NCI-H774 (cell line): ENCODE data around the gene MSS51.
"Not testable (repeated sequence)": the region's sequence is repeated elsewhere in the genome, so short reads cannot be mapped to it uniquely, and the experiment has no call there.

Source experiments
- DNase-seq: peaks from one replicate; lab custom pipeline; 2025; lab: John Stamatoyannopoulos, UW

Gene MSS51

GRCh38 chr10:73414230-73414945, 19.0 kb downstream of the MSS51 start:
- no peak for DNase-seq

DNA sequence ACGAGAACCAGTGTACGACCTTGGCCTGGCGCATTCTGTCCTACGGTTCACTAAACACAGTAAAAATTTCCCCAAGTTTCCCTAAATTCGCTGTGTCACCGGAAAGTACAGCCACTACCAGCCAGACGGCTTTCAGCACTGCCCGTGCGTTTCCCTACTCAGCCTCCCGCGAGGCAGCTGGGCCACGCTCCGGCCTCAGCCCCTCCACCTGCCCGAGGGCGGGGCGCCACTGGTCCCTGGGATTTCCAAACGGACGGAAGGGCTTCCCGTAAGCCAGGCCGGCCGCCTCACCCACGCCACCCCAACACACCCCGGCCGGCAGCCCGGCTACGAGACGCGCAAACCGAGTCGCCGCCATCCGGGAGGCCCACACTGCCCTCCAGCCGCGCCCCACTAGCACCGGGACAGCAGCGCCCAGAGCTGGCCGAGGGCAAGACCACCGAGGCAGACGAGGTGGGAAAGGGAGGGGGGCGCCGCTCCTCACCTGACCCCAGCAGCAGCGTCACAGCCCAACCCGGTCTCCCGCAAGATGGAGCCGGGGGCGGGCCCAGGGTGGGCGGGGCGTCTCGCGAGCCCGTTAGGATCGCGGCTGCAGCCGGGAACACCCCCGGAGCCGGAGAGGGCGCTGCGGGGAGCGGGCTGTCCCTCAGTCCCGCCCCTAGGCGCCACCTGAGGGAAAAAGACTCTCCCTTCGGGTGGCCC, 19.7 kb downstream of the MSS51 start, which contains the start of gene ANXA7:
TSS of gene ANXA7 (minus strand) at position 531 of the 702 bp plus-strand sequence. CDS start 13,202 bp downstream, outside the sequence.
- peak; percentile 90 for DNase-seq

DNA sequence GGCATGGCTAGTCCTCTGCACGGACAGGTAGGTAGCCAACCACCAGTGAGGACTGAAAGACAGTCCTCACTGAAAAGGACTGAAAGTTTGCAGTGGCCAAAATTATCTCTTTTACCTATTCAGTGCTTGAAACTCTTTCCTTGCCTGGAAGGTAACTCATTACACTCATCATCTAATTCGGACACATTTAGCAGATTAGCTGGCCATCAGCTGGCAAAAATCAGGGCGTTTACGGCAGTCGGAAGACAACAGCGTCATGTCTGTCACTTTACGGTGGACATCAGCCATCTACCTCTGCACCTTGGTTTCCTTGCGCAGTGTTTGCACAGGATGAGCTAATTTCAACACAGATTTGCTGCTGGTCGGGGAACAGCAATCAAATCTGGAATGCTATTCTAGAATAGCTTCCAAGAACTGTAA, 20.2 kb downstream of the MSS51 start:
- peak; percentile 43 for DNase-seq

DNA sequence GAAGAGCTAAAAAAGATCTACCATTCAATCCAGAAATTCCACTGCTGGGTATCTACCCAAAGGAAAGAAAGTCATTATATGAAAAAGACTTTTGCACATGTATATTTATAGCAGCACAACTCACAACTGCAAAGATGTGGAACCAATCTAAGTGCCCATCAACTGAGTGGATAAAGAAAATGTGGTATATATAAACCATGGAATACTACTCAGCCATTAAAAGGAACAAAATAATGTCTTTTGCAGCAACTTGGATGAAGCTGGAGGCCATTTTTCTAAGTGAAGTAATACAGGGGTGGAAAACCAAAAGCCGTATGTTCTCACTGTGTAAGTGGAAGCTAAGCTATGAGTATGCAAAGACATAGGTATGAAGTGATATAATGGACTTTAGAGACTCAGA, 22.5 kb downstream of the MSS51 start:
- DNase-seq = no peak

- DNase-seq = no peak
These were observed 24.3 kb downstream of the MSS51 start for GRCh38 chr10:73408978-73409521.

DNA sequence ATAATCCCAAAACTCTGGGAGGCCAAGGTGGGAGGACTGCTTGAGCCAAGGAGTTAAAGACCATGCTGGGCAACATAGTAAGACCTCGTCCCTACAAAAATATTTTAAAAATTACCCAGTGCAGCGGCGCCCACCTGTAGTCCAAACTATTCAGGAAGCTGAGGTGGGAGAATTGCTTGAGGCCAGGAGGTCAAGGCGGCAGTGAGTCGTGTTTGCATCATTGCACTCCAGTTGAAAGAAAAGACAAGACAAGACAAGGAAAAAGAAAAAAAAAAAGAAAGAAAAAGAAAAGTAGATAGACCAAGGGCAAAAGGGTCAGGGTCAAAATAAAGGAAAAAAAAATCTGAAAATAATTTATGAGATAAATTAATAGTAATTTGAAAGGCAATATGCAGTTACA, 25.3 kb downstream of the MSS51 start:
- DNase-seq = no peak

- DNase-seq = no peak
These were observed 25.9 kb downstream of the MSS51 start for GRCh38 chr10:73407495-73407894.

- no peak for DNase-seq
These were observed 26.5 kb downstream of the MSS51 start for GRCh38 chr10:73406846-73407245.

GRCh38 chr10:73405556-73405955, 27.8 kb downstream of the MSS51 start:
- no peak for DNase-seq

- DNase-seq = no peak
These were observed 28.7 kb downstream of the MSS51 start for GRCh38 chr10:73404690-73405089.

GRCh38 chr10:73401636-73402035, 31.7 kb downstream of the MSS51 start:
- no peak for DNase-seq

DNA sequence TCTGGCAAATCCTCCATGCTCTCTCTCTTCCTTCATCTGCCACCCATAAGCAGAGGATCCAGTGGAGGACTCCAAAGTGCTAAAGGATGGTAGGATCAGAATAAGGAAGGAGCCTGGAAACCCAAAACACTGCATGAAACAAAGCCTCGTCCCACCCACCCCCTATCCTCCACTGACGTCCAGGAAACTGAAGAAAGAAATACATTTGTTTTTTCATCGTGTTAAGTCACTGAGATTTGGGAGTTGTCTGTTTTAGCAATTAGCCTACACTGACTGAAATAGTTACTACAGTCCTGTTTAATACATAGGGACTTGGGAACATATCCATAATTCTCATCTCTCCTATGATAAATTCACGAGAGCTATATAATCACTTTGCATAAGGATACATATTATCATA, 34.3 kb downstream of the MSS51 start:
- no peak for DNase-seq

DNA sequence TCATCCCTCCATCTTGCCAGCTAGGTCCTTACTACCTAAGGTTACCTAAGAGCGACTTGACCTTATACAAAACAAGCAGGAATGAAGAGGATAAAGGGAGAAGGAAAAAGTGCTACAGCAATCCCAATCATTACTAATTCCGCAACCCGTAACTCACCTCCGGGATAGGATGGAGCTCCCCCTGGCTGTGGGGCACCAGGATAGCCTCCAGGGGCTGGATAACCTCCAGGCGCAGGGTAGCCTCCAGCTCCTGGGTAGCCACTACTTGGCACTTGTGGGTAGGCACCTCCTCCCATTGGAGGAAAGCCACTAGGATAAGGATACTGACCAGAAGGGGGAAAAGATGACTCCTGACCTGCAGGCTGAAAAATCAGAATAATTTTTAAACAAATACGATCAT, 35.3 kb downstream of the MSS51 start:
- no peak for DNase-seq

DNA sequence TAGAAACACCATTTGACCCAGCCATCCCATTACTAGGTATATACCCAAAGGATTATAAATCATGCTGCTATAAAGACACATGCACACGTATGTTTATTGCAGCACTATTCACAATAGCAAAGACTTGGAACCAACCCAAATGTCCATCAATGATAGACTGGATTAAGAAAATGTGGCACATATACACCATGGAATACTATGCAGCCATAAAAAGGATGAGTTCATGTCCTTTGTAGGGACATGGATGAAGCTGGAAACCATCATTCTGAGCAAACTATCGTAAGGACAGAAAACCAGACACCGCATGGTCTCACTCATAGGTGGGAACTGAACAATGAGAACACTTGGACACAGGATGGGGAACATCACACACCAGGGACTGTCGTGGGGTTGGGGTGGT, 39.0 kb downstream of the MSS51 start:
- DNase-seq = not testable (repeated sequence)

DNA sequence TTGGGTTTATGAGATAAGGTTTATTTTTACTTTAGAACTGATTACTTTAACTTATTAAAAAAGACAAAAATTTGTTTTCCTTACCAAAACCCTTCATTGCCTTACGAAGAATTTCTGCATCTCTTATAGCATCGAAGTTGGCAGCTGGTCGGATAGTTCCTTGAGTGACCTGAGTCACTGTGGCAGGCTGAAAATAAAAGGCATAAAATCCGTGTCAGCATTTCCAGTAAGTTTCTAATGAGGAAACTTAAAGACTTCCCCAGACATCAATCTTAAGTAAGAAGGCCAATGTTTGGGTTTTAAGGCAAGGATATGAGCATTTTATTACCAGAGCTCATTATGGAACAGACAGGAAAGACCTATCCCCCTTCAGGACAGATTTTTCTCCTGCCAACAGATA, 45.1 kb downstream of the MSS51 start:
- no peak for DNase-seq

- no peak for DNase-seq
These were observed 46.8 kb downstream of the MSS51 start for GRCh38 chr10:73386583-73386982.

DNA sequence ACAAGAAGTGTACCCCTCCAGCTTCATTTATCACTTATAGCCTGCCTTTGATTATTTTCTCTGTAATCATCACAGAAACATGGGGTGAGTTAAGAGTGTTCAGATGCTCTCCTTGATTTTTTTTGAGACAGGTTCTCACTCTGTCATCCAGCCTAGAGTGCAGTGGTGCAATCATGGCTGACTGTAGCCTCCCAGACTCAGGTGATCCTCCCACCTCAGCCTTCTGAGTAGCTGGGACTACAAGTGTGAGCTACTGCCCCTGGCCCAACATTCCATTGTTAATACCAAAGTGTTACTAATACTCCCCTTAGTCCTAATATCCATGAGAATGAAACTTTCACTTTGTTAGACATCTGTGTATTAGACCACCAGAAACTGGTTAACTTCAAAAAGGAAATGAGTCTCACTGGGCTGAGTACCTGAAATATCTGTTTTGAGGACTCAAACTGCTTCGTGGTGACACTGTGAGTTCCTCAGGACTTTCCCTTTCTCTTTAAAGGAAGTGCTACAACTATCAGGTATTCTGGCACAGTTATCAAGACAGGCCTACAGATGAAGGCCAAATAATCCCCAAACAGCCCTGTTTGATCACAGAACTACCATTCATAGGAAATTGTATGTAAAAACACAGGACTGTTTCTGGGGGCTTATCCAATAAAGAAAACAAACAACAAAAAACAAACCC, 54.2 kb downstream of the MSS51 start:
- no peak for DNase-seq

GRCh38 chr10:73376679-73377078, 56.7 kb downstream of the MSS51 start:
- no peak for DNase-seq
